Smooth muscle cell (in vitro differentiated cells): ENCODE measurements around the gene KIN. TPM values are rescaled to one million over a fixed set of nuclear protein-coding genes. Genes with fewer than 3 reads are reported as not detected.

ENCODE experiments used
- DNase-seq: peaks from one replicate; lab custom pipeline; 2025; ENCODE audit not compliant: unreplicated experiment; lab: John Stamatoyannopoulos, UW
- H2AFZ ChIP-seq: fragments of 200-600 bp; sonication (generic); 2 replicates; pipeline ENCODE4 v1.6.0; 2016; ENCODE audit warnings: antibody characterized with exemption, low read depth, mild to moderate bottlenecking
- H3F3A ChIP-seq: fragments of 200-600 bp; sonication (generic); 2 replicates; pipeline ENCODE4 v1.6.0; 2017; ENCODE audit warnings: antibody characterized with exemption, low read depth
- H3K27ac ChIP-seq: fragments of 200-600 bp; sonication (generic); 2 replicates; pipeline ENCODE4 v1.5.1; 2016; ENCODE audit warnings: low read depth, mild to moderate bottlenecking
- H3K27me3 ChIP-seq: fragments of 200-600 bp; sonication (generic); 2 replicates; pipeline ENCODE4 v1.6.1; 2016; ENCODE audit warnings: low read depth, mild to moderate bottlenecking
- H3K36me3 ChIP-seq: fragments of 200-600 bp; sonication (generic); 2 replicates; pipeline ENCODE4 v1.5.1; 2016; ENCODE audit warnings: low read depth
- H3K4me1 ChIP-seq: fragments of 200-600 bp; sonication (generic); 2 replicates; pipeline ENCODE4 v1.5.1; 2016; ENCODE audit warnings: low read depth
- H3K4me2 ChIP-seq: fragments of 200-600 bp; sonication (generic); 2 replicates; pipeline ENCODE4 v1.6.0; 2016; ENCODE audit warnings: mild to moderate bottlenecking
- H3K4me3 ChIP-seq: fragments of 200-600 bp; sonication (generic); 2 replicates; pipeline ENCODE4 v1.5.1; 2016; ENCODE audit warnings: mild to moderate bottlenecking
- H3K79me2 ChIP-seq: fragments of 200-600 bp; sonication (generic); 2 replicates; pipeline ENCODE4 v1.6.0; 2016; ENCODE audit warnings: low read depth, mild to moderate bottlenecking
- H3K9ac ChIP-seq: fragments of 200-600 bp; sonication (generic); 2 replicates; pipeline ENCODE4 v1.6.0; 2016; ENCODE audit warnings: low read depth
- H3K9me3 ChIP-seq: fragments of 200-600 bp; sonication (generic); replicated peaks from 2 replicates; pipeline ENCODE4 v1.5.1; 2016; ENCODE audit warnings: low read depth
- H4K20me1 ChIP-seq: fragments of 200-600 bp; sonication (generic); 2 replicates; pipeline ENCODE4 v1.6.0; 2016; ENCODE audit warnings: low read depth
- CTCF ChIP-seq: fragments of 200-600 bp; sonication (generic); IDR thresholded peaks from 2 replicates; pipeline ENCODE4 v1.5.1; 2017; ENCODE audit warnings: borderline replicate concordance, mild to moderate bottlenecking, antibody characterized with exemption; ENCODE audit not compliant: insufficient read depth, poor library complexity, severe bottlenecking
- WGBS: methylation state at CpG from one replicate; pipeline ENCODE4 v1.1.7; 2016; ENCODE audit warnings: low lambda C conversion rate; 5-methylcytosine and 5-hydroxymethylcytosine counted together
- polyA plus RNA-seq: library from polyadenylated mRNA; unstranded; fragments of >200 nt; fragmentation: Nextera tagmentation; extraction: Ambion mirVana; gene quantifications from 2 replicates; pipeline ENCODE4 v1.2.1, GENCODE V29; 2016
- total RNA-seq: library from RNA; depleted of rRNA; stranded (reverse); fragments of >200 nt; gene quantifications from 2 replicates; pipeline ENCODE4 v1.2.3, GENCODE V29; 2014

The KIN gene
- total and polyA plus RNA-seq, 2 experiments from 2014 or later: 11.5 to 27.9 TPM

- DNase-seq: no peak
- Histone ChIP-seq H3K27ac (no peak overlapping the region), H3K9ac (no peak overlapping the region), H3K9me3 (no peaks in the 10 kb centered on the region), H3K4me3 (no peak overlapping the region), H4K20me1 (no peaks in the 10 kb centered on the region), H3K4me2 (no peak overlapping the region), H3K79me2 (no peaks in the 10 kb centered on the region), H2AFZ (no peak overlapping the region), H3K27me3 (no peaks in the 10 kb centered on the region), H3F3A (no peaks in the 10 kb centered on the region), H3K36me3 (peaks cover 19% of the 10 kb centered on the region), H3K4me1 (no peaks in the 10 kb centered on the region)
- WGBS: 97% methylated on average over 7 of the region's 7 CpGs
- no peak for TF ChIP-seq CTCF
These were observed 19.4 kb downstream of the KIN start for GRCh38 chr10:7768417-7768816.

GRCh38 chr10:7767209-7767608 lies 20.6 kb downstream of the KIN start:
- 94% methylated on average over 10 of the region's 10 CpGs for WGBS
- TF ChIP-seq CTCF: no peak
- Histone ChIP-seq H3K27ac (no peak overlapping the region), H3K4me1 (no peaks in the 10 kb centered on the region), H3K4me2 (no peak overlapping the region), H3K9me3 (no peaks in the 10 kb centered on the region), H3K27me3 (no peaks in the 10 kb centered on the region), H3F3A (no peaks in the 10 kb centered on the region), H3K79me2 (no peaks in the 10 kb centered on the region), H3K4me3 (no peak overlapping the region), H4K20me1 (no peaks in the 10 kb centered on the region), H3K9ac (no peak overlapping the region), H3K36me3 (peaks cover 24% of the 10 kb centered on the region), H2AFZ (no peak overlapping the region)
- no peak for DNase-seq

GRCh38 chr10:7766241-7766640 lies 21.6 kb downstream of the KIN start:
- TF ChIP-seq CTCF: no peak
- no peaks in the 10 kb centered on the region for H3K4me1 ChIP-seq
- no peak overlapping the region for H3K4me2 ChIP-seq
- no peaks in the 10 kb centered on the region for H3K27me3 ChIP-seq
- no peak for DNase-seq
- H3K9me3 ChIP-seq: no peaks in the 10 kb centered on the region
- WGBS: 94% methylated on average over 3 of the region's 3 CpGs
- no peak overlapping the region for H3K9ac ChIP-seq
- no peak overlapping the region for H3K4me3 ChIP-seq
- H3F3A ChIP-seq: no peaks in the 10 kb centered on the region
- no peaks in the 10 kb centered on the region for H4K20me1 ChIP-seq
- H3K36me3 ChIP-seq: peaks cover 31% of the 10 kb centered on the region
- no peaks in the 10 kb centered on the region for H3K79me2 ChIP-seq
- H2AFZ ChIP-seq: no peak overlapping the region
- H3K27ac ChIP-seq: no peak overlapping the region

GRCh38 chr10:7763929-7764328 lies 23.9 kb downstream of the KIN start:
- Histone ChIP-seq H3K79me2 (no peaks in the 10 kb centered on the region), H3K4me2 (no peak overlapping the region), H3F3A (no peaks in the 10 kb centered on the region), H4K20me1 (no peaks in the 10 kb centered on the region), H3K27ac (no peak overlapping the region), H3K4me3 (no peak overlapping the region), H2AFZ (no peak overlapping the region), H3K9me3 (no peaks in the 10 kb centered on the region), H3K27me3 (no peaks in the 10 kb centered on the region), H3K4me1 (no peaks in the 10 kb centered on the region), H3K9ac (no peak overlapping the region), H3K36me3 (peaks cover 43% of the 10 kb centered on the region)
- no peak for DNase-seq
- no peak for TF ChIP-seq CTCF
- WGBS: 77% methylated on average over 5 of the region's 5 CpGs
